HG03558 (cell line): ENCODE measurements around the gene GPC5.
"Not testable (repeated sequence)": the region's sequence is repeated elsewhere in the genome, so short reads cannot be mapped to it uniquely, and the experiment has no call there.

Experiments
- ATAC-seq: cut with Tn5 transposase; IDR thresholded peaks from one replicate; pipeline ENCODE4 v1.9.1; 2021; ENCODE audit warnings: moderate number of reproducible peaks; ENCODE audit not compliant: unreplicated experiment; ENCODE audit errors: extremely low read depth

Gene GPC5

DNA sequence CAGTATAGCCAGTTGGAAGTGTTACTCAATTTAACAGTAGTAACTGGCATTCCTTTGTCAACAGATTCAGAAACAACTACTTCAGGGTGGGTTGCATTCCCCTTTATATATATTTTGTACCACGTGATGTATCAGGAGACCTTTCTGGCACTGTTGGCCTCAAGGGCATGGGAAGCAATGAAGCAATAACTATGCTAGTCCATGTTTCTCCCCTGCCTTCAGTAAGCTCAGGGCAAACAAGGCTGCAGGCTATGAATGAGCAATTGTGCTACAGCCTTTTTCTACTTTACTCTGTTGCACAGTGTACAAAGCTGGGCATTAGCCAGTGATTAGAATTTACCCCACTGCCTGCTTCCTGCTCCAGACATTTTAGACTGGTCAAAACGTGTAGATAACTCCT lies 348.8 kb downstream of the GPC5 start:
- no peak for ATAC-seq

DNA sequence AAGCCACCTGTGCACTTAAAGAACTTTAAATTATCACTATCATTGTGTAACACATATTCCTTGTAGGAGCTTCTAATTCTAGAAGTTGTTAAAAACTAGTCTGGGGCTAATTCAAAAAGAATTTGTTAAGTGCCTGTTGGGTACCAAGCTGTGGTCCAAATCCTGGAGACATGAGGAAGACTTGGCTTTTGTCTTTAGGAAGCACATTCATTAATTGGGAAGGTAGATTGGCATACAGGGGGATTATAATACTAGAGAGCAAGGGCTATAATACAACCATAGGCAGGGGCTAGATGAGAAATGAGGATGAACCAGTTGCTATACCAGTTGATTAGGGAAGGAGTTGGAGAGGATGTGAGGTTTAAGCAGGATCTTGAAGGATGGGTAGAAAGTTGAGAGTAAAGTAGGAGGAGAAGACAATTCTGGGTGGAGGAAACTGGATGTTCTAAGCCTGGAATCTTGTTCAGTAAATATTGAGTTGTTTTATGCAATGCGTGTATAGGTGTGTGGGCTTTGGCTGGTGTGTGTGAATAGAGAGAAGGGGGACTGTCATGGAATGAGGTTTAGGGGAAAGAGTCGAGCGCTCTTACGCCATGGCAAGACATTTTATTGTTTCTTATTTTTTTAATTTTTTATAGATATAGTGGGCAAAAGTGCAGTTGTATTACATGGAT lies 350.1 kb downstream of the GPC5 start:
- ATAC-seq, result no peak

DNA sequence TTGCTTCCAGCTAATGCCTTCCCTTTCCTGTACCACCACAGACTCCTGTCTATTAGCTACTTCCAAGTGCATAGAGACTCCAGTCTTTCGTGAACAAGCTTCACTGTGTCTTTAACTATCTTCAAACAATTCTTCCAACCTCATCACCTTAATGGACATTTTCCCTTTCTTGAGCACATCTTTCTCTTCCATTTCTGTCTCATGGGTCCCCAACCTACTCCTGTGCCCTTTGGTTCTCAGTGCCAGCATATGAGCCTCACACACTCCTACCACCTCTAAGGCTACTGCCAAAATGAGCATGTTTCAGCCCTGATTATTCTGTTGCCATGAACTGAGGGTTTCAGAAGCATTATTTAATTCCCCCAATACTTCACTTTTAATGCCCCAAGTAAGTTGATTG lies 360.3 kb downstream of the GPC5 start:
- ATAC-seq, result no peak

DNA sequence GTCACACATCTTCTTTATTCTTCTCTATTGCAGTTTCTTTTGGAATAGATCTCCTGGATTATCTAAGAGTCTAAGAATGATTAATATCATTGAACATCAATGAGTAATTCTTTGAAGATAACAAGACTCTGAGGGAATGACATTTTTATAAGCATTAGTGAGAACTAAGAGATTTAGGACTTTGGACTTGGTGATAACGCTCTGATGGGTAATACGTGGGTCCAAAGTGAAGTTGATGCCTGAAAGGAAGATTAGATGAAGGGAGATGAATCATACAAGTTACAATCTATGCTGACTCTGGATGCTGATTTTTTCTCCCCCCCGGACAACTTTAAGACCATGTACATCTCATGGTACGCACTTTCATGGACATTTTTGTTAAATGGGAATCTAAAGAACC lies 364.5 kb downstream of the GPC5 start:
- ATAC-seq, result no peak

DNA sequence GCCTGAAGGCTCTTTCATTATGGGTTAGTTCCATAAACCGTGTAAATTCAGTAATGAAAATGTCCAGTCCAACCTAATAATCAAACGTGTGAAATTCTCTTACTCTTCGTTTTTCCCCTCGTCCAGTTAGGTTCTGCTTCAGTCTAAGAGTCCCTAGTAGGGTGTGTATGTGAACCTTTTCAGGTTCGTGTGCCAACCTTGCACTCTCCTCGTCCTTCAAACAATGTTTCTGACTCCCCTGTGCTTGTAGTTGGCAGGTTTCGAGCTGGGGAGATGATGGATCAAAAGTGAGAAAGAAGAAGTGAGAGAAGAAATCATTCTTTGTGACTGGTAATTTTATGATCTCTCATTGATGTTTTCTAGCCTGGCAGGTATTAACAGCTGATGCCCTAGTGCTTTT lies 366.1 kb downstream of the GPC5 start:
- ATAC-seq, result no peak

DNA sequence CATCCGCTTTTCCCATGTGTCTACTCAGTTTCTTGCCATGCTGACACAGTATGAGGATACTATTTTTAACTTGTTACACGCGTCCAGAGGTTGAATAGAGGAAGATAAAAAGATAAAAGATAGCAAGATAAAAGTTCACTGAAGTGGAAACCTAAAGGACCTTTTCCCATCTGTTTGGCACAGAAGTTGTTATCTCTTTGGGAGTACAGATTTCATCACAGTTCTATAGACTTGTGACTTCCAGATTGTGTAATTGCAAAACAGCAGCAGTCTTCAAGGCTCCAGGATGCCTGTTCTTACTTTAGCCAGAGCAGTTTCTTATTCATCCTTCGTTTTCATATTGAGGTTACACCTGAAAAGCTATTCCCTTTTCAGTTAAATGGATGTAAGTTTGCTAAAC lies 369.2 kb downstream of the GPC5 start:
- no peak for ATAC-seq

DNA sequence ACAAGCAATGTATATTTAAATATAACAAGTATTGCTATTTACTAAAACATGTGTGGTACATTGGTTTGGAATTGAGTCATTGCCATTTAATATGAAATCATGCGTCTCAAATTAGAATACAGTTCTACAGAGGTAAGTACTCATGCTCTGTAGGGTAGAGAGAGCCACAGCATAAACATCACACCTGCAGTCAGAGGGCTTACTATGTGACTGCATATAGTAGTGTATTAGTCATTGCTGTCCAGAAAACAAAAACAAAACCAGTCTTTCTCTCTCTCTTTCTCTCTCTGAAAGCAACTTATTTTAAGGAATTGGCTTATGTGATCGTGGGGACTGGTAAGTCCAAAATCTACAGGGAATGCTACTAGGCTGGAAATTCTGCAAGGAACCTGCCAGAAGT lies 370.3 kb downstream of the GPC5 start:
- no peak for ATAC-seq

DNA sequence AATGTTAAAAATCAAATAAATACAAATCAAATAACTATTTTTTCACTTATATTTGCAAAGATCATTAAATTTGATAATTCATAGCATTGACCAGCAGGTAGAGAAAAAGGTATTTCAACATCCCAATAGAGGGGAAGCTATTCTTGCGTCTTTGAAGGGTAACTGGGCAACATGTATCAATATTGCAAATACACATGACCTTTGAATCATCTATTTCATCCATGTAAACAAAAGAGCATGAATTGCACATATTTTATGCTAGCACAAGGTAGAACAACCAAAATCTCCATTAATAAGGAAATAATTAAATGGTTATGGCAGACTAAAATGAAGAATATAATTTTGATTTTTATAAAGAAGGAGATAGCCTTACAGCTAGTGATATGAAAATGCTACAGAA lies 372.8 kb downstream of the GPC5 start:
- ATAC-seq, result no peak

DNA sequence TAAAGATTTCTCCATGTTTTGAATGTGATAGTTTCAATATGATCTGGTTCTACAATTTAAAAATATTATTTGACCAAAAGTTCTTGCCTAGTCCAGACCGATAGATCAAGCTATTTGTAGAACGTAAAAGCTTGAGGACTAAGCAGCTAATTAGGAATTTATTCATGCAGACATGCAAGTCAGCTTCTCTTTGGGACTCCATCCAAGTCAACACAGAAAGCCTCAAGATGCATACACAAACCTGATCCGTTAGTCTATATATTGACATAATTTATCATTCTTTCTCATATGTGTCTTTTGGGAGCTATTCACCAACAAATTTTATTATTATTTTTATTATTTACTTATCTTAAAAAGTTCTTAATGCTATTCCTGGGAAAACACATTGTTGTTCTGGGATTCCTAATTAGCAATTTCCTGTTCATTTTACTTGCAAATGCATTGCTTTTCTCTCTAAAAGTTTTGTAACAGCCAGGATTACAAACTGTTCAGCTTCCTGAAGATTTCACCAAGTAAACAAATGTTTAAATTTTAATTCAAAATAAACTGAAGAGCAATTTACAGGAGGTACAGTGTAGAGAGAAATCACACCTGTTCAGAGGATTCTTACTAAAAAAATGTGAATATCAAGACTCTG lies 375.3 kb downstream of the GPC5 start:
- ATAC-seq, result no peak

DNA sequence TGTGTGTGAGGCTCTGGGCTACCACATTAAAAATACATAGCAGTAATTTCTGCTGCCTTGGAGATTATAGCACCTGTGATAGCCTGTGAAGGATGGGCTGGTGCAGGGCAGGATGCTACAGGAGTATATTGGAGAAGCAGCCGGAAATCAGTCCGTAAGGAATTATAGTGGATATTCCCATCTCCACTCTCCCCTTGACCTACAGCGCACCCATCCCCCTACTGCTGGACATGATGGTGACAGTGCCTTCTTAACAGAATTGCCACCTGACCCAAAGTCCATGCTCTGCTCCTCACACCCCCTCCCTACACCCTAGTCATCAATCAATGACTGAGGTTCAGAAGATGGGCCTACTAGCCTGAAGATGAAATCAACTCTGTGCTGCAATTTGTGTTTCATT lies 376.0 kb downstream of the GPC5 start:
- no peak for ATAC-seq

DNA sequence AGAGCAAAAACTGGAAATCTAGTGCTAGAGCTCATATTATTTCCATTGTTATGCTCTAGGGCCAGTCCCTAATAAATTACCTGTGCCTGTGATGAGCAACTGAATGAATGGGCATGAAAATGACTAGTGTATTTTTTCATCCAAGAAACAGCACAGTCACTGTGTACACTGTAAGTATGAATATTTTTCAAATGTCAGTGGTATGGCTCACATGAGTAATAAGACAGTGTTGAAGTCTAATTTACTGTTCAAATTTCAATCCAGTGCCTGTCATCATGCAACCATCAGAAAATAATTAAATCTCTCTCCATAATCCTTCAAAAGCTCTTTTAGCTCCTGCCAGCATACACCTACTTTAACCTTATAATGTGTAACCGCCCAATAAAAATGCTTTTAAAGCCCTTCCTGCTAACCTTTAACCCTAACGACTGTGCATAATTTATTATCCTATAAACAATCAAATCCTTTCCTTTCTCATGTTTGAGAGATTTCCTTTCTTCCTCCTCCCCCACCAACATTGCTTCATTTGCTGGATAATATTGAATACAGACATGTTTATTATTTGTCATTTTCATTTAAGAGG lies 378.3 kb downstream of the GPC5 start:
- no peak for ATAC-seq

DNA sequence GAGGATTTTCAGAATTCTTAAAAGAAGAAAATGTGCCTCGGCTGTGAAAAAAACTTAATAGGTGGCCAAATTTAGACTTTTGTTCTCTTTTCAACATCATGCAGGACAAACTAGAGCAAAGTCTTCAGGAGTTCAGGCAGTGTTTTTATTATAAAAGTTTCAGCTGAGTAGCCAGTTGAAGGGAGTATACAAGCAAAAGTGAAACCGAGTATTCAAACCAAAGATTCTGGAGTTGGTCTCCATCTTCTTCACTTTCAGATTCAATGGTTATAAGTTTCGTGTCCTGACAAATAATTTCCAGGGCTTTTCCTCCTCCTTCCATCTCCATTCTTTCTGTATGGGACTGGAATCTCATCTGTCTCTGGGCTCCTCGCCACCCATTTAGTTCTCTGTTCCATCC lies 379.7 kb downstream of the GPC5 start:
- ATAC-seq, result no peak

DNA sequence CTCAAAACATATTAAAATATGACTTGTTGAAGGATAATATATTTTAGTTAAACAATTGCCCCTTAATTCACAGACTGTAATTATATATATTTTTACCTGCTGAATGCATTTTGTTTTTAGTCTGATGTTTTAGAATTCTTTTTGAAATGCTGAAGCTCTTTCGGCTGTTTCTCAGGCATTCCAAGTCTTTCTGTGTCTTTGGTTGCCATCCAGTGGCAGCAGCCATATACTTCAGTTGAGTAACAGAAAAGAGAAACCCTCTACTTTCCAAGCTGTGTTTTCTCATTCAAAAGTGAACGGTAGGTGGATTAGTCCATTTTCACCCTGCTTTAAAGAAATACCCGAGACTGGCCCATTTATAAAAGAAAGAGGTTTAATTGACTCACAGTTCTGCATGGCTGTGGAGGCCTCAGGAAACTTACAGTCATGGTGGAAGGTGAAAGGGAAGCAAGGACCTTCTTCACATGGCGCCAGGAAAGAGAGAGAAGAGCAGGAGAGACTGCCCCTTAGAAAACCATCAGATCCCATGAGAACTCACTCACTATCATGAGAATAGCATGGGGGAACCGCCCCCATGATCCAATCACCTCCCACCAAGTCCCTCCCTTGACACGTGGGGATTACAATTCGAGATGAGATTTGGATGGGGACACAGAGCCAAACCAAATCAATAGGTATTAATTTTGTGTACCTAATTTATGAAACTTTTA lies 383.7 kb downstream of the GPC5 start:
- not testable (repeated sequence) for ATAC-seq

DNA sequence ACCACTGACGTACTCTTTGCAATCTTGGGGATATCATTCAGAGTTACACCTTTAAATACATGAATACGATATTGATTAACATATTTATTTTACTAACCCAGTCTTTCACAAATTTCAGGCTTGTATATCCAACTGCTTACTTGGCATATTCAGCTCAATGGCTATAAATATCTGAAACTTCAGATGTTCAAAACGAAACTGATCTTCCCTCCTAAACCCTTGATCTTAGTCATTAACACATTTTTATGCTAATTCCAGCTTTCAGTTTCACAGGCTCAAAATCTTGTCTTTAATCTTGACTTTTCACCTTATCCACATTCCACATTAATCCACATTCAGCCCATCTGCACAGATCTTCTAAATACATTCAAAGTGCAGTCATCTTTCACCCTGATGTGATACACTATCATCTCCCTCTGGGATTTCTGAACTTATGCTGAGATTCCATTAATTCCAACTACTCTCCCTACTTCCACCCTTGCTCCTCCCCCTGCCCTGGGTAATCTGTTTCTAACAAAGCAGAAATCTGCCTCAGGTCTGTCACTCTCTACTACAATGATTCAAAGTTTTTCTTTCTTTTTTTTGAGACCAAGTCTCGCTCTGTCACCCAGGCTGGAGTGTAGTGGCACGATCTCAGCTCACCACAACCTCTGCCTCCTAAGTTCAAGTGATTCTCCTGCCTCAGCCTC lies 387.2 kb downstream of the GPC5 start:
- ATAC-seq, result no peak

DNA sequence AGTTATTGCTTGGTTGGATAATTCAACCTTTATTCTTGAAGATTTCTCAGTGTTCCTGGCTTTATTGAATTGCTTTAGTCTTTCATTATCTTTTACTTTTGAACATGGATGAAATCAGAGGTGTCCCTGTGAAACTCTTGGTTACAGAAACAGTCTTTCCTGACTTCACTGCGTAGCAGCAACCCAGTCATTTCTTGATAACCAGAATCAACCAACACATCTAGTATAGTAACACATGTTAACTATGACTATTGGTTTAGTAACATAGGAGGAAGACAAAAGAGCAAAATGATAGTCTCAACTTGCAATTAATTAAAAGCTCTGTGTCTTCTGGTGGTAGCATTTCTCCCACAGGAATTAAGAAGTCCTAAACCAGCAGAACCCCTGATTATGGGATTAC lies 393.6 kb downstream of the GPC5 start:
- no peak for ATAC-seq

DNA sequence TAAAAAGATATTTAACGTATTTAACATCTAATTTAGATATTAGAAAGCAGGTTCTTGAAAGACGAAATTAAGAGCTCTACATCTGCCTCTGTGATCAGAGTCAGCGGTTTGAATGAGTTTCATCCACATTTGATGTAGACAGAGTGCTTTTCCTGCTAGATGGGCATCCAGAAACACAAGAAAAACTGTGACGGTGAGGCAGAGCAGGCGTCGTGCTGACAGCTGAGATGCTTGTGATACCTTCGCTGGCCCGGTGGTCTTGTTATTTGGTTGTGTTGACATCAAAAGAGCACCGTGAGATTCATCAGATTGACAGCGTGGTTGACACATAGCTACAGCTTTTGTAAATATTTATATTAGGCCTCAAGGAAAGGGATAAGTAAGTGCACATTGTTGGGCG lies 399.1 kb downstream of the GPC5 start:
- no peak for ATAC-seq

DNA sequence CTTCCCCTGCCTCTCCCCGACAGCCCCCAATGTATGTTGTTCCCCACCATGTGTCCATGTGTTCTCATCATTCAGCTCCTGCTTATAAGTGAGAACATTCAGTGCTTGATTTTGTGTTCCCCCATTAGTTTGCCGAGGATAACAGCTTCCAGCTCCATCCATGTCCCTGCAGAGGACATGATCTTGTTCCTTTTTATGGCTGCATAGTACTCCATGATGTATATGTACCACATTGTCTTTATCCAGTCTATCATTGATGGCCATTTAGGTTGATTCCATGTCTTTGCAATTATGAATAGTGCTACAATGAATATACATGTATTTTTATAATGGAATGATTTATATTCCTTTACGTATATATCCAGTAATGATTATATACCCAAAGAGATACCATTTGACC lies 399.9 kb downstream of the GPC5 start:
- ATAC-seq, result not testable (repeated sequence)

DNA sequence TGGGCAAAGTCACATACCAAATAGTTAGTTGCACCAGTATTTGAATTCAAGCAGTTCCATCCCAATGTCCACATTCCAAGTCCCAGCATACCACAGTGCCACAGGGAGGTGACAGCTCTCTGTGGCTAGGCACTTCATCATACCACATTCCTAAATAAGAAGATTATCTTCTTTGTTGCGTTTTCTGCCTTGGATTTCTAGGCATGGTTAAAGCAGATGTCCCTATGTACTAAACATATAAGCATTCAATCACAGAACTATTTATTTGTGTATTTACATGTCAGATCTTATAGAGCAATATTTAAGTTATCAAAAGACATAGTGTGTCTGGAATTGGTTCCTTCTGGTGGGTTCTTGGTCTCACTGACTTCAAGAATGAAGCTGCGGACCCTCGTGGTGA lies 403.4 kb downstream of the GPC5 start:
- not testable (repeated sequence) for ATAC-seq

DNA sequence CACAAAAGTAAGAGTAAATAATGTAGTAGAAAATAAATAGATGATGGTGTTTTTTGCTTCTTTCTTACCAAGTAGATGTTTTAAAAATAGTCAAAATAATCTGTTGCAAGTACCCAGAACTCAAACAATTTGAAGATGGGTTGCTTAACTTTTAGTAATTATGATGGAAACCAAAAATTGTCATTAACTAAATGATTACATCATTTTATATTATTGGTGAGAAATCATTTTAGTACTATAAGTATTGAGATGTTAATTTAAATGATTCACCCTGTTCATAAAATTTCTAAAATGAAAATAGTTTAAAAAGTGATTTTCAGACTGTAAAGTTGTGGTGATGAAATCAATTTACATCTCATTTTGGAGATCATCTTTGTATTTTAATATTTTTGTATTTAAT lies 404.5 kb downstream of the GPC5 start:
- ATAC-seq, result no peak

DNA sequence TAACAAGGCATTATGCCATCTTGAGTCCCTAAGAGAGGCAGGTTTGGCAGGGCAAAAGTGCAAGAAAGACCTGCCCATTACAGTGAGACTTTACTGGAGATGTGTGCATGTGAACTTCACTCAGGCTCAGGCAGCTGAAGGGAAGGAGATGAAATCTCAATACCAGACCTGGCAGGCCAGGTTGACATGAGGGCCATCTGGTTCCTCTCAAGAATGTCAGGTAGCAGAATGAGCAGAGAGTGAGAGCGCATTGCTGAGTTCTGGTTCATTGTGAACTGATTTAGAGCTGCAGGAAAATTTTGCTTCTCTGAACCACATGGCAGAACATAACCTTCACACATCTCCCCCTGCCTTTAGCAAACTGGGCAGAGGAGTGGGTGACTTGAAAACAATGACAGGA lies 406.3 kb downstream of the GPC5 start:
- ATAC-seq, result no peak

DNA sequence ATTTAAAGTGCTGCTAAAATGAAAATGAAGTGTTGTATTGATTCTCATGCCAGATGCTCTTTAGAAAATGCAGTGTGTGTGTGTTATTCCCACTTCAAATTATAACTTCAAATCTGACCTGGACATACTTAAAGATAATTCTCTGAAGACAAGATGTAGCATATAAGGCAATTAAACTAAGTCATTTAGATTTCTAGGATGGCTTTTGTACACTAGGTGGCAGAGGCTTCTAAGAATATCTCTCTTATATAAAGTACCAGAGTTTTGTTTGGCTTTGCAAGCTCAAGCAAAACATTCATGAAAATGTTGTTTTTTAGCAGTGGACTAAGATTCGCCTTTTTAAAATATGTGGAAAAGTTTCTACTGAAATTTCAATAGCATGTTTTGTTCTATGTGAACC lies 407.2 kb downstream of the GPC5 start:
- ATAC-seq, result no peak
